ENCODE measurements around the gene PRKCI. TPM values are rescaled to one million over a fixed set of nuclear protein-coding genes. Genes with fewer than 3 reads are reported as not detected.
"Not testable (repeated sequence)": the region's sequence is repeated elsewhere in the genome, so short reads cannot be mapped to it uniquely, and the experiment has no call there.

Gene PRKCI
- polyA plus RNA-seq, 1 experiment, result 84.3 TPM

DNA sequence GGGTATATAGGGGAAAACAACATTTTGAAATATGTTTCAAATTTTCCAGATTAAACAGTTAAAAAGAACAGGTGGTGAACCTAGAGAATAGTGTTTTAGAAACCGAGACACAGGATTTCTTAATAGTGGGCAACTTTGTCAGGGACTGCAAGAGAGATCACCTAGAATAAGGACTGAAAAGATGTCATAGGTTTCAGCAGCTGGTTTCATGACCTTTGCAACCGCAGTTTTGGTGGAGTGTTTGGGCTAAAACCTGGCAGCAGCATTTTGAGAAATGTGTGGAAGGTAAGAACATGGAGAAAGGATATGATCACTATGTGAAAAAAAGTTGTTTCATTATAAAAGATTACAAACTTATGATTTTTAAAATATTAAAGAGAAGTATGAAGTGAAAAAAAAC, 34.9 kb downstream of the PRKCI start:
- POLR2A ChIA-PET, result no interaction called here
- Histone ChIP-seq H3K27ac (ENCODE audit: low read depth, low read length) (no peak overlapping the region), H3K4me3 (ENCODE audit: low read depth, low read length) (no peak overlapping the region), H3K27me3 (ENCODE audit: control insufficient read depth, insufficient read depth, low read length) (no peaks in the 10 kb centered on the region), H3K9me3 (ENCODE audit: control insufficient read depth, insufficient read depth, low read length) (no peaks in the 10 kb centered on the region)
- CTCF ChIA-PET, result no interaction called here
- DNase-seq (ENCODE audit: low read depth, low spot score), result no peak
- TF ChIP-seq, protein P1, sequence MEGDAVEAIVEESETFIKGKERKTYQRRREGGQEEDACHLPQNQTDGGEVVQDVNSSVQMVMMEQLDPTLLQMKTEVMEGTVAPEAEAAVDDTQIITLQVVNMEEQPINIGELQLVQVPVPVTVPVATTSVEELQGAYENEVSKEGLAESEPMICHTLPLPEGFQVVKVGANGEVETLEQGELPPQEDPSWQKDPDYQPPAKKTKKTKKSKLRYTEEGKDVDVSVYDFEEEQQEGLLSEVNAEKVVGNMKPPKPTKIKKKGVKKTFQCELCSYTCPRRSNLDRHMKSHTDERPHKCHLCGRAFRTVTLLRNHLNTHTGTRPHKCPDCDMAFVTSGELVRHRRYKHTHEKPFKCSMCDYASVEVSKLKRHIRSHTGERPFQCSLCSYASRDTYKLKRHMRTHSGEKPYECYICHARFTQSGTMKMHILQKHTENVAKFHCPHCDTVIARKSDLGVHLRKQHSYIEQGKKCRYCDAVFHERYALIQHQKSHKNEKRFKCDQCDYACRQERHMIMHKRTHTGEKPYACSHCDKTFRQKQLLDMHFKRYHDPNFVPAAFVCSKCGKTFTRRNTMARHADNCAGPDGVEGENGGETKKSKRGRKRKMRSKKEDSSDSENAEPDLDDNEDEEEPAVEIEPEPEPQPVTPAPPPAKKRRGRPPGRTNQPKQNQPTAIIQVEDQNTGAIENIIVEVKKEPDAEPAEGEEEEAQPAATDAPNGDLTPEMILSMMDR (IDR thresholded peaks at IDR 0.05; ENCODE audit: low read depth, low read length), result no peak

DNA sequence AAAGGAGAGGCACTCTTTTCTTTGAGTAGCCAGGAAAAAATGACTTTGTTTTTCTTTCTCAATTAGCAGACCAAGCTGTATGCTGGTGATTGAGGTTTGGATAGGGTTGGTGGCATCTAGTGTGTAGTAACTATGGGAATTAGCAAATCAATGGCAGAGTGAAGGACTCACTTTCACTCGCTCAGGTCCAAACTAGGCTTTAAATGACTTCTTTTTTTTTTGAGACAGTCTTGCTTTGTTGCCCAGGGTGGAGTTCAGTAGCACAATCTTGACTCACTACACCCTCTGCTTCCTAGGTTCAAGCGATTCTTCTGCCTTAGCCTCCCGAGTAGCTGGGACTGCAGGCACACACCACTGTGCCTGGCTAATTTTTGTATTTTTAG, 35.9 kb downstream of the PRKCI start:
- Histone ChIP-seq H3K27me3 (ENCODE audit: control insufficient read depth, insufficient read depth, low read length) (no peaks in the 10 kb centered on the region), H3K9me3 (ENCODE audit: control insufficient read depth, insufficient read depth, low read length) (no peaks in the 10 kb centered on the region), H3K4me3 (ENCODE audit: low read depth, low read length) (no peak overlapping the region), H3K27ac (ENCODE audit: low read depth, low read length) (no peak overlapping the region)
- DNase-seq (ENCODE audit: low read depth, low spot score), result no peak
- CTCF ChIA-PET, result interaction anchor here (0.7 to 1.1 kb wide), 3 partner anchors 12 to 152 kb away, joined by 3 to 5 read pairs (median 4); no protein-coding TSS in a partner anchor
- POLR2A ChIA-PET, result no interaction called here
- TF ChIP-seq, protein P1 (IDR thresholded peaks at IDR 0.05; ENCODE audit: low read depth, low read length), result no peak

DNA sequence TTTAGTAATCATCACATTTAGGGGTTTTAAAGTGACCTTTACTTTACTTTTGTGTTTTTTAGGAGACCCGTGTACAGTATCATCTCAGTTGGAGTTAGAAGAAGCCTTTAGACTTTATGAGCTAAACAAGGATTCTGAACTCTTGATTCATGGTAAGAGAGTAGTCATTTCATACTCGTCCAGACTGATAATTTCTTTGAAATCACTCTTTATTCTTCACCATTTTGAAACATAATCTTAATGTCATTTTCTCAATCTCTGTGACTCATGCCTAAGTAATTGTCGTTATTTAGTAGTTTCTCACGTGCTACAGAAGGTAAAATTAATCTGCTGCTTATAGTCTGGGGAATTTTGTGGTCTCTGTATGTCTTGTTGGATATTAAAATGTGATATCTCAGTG, 37.7 kb downstream of the PRKCI start:
- TF ChIP-seq, protein P1 (IDR thresholded peaks at IDR 0.05; ENCODE audit: low read depth, low read length), result no peak
- no peaks in the 10 kb centered on the region for H3K27me3 ChIP-seq (ENCODE audit: control insufficient read depth, insufficient read depth, low read length)
- H3K27ac ChIP-seq (ENCODE audit: low read depth, low read length), result no peak overlapping the region
- no peaks in the 10 kb centered on the region for H3K9me3 ChIP-seq (ENCODE audit: control insufficient read depth, insufficient read depth, low read length)
- DNase-seq (ENCODE audit: low read depth, low spot score), result no peak
- POLR2A ChIA-PET, result no interaction called here
- CTCF ChIA-PET, result no interaction called here
- no peak overlapping the region for H3K4me3 ChIP-seq (ENCODE audit: low read depth, low read length)

DNA sequence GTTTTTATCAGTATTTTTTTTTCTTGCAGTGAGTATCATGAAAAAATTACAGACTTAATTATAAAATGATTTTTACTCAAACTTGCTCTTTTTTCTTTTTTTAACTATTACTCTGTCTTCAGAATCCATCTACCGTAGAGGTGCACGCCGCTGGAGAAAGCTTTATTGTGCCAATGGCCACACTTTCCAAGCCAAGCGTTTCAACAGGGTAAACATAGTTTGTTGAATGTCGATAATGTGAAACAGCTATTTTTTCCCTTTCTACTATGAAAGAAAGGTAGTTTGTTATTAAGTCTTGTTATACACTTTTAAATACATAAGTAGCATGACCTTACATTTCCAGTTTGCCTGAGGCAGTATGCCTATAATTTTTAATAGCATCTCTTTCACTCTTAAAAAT, 45.6 kb downstream of the PRKCI start:
- H3K27me3 ChIP-seq (ENCODE audit: control insufficient read depth, insufficient read depth, low read length), result no peaks in the 10 kb centered on the region
- POLR2A ChIA-PET, result no interaction called here
- no peak overlapping the region for H3K4me3 ChIP-seq (ENCODE audit: low read depth, low read length)
- DNase-seq (ENCODE audit: low read depth, low spot score), result no peak
- H3K9me3 ChIP-seq (ENCODE audit: control insufficient read depth, insufficient read depth, low read length), result no peaks in the 10 kb centered on the region
- H3K27ac ChIP-seq (ENCODE audit: low read depth, low read length), result no peak overlapping the region
- TF ChIP-seq, protein P1 (IDR thresholded peaks at IDR 0.05; ENCODE audit: low read depth, low read length), result no peak
- CTCF ChIA-PET, result interaction anchor here (0.7 kb wide), 1 partner anchor 116 kb away, joined by 3 read pairs; no protein-coding TSS in a partner anchor

- H3K27ac ChIP-seq (ENCODE audit: low read depth, low read length); H3K27me3 ChIP-seq (ENCODE audit: control insufficient read depth, insufficient read depth, low read length); DNase-seq (ENCODE audit: low read depth, low spot score); H3K9me3 ChIP-seq (ENCODE audit: control insufficient read depth, insufficient read depth, low read length); H3K4me3 ChIP-seq (ENCODE audit: low read depth, low read length); POLR2A ChIA-PET: not testable (repeated sequence)
- CTCF ChIA-PET, result interaction anchor here (0.6 to 1.0 kb wide), 2 partner anchors 11 to 75 kb away, joined by 4 to 5 read pairs; no protein-coding TSS in a partner anchor
These were observed 47.5 kb downstream of the PRKCI start for GRCh38 chr3:170269673-170270254.
